Karpas-422 (cell line): ENCODE results near the gene PADI2. TPM values are rescaled to one million over a fixed set of nuclear protein-coding genes. Genes with fewer than 3 reads are reported as not detected.

Experiments
- DNase-seq: peaks from one replicate; pipeline ENCODE4 v3.0.0-alpha.2; 2015
- H2AFZ ChIP-seq: fragments of 200-600 bp; sonication (generic); 2 replicates; pipeline ENCODE4 v1.6.1; 2014; ENCODE audit warnings: antibody characterized with exemption, low read length, mixed read lengths
- H3K27ac ChIP-seq: fragments of 200-600 bp; sonication (generic); 2 replicates; pipeline ENCODE4 v1.5.1; 2014; ENCODE audit warnings: mild to moderate bottlenecking, low read length, moderate library complexity
- H3K27me3 ChIP-seq: fragments of 200-600 bp; sonication (generic); 2 replicates; pipeline ENCODE4 v1.6.1; 2014; ENCODE audit warnings: low read length, mixed read lengths
- H3K36me3 ChIP-seq: fragments of 200-600 bp; sonication (generic); 2 replicates; pipeline ENCODE4 v1.6.1; 2014; ENCODE audit warnings: low read length, mixed read lengths; ENCODE audit not compliant: insufficient read depth
- H3K4me1 ChIP-seq: fragments of 200-600 bp; sonication (generic); 2 replicates; pipeline ENCODE4 v1.6.1; 2014; ENCODE audit warnings: mild to moderate bottlenecking, low read length, mixed read lengths
- H3K4me2 ChIP-seq: fragments of 200-600 bp; sonication (generic); 2 replicates; pipeline ENCODE4 v1.6.1; 2014; ENCODE audit warnings: low read length, low read depth, mild to moderate bottlenecking; ENCODE audit not compliant: poor library complexity, severe bottlenecking
- H3K4me3 ChIP-seq: fragments of 200-600 bp; sonication (generic); 2 replicates; pipeline ENCODE4 v1.5.1; 2014; ENCODE audit warnings: mild to moderate bottlenecking, antibody characterized with exemption, low read length, mixed read lengths
- H3K79me2 ChIP-seq: fragments of 200-600 bp; sonication (generic); 2 replicates; pipeline ENCODE4 v1.6.1; 2014; ENCODE audit warnings: mild to moderate bottlenecking, low read length, mixed read lengths
- H3K9ac ChIP-seq: fragments of 200-600 bp; sonication (generic); 2 replicates; pipeline ENCODE4 v1.6.0; 2014; ENCODE audit warnings: low read length
- H3K9me2 ChIP-seq: fragments of 200-600 bp; sonication (generic), shearing (Covaris generic); replicated peaks from 2 replicates; pipeline ENCODE4 v1.6.0; 2014; ENCODE audit warnings: mild to moderate bottlenecking, low read length, moderate library complexity; ENCODE audit not compliant: insufficient read depth
- H3K9me3 ChIP-seq: fragments of 300-700, 200-600 bp; sonication (generic); 2 replicates; pipeline ENCODE4 v1.6.1; 2014; ENCODE audit warnings: low read length, mixed read lengths
- H4K20me1 ChIP-seq: fragments of 200-600 bp; sonication (generic); 2 replicates; pipeline ENCODE4 v1.6.1; 2014; ENCODE audit warnings: mild to moderate bottlenecking, antibody characterized with exemption, low read length, low read depth; ENCODE audit not compliant: insufficient read depth
- total RNA-seq: library from RNA; depleted of rRNA; stranded (reverse); fragments of >200 nt; shearing (Covaris generic); gene quantifications from 2 replicates; pipeline ENCODE4 v1.2.3, GENCODE V29; 2014; ENCODE audit warnings: low replicate concordance

PADI2 gene
- total RNA-seq, 1 experiment from 2014 or later: not detected

GRCh38 chr1:17061486-17061885 lies 57.8 kb downstream of the PADI2 start:
- Histone ChIP-seq H3K36me3 (no peaks in the 10 kb centered on the region), H3K9me2 (no peaks in the 10 kb centered on the region), H3K4me3 (no peak overlapping the region), H3K79me2 (no peaks in the 10 kb centered on the region), H3K4me2 (no peak overlapping the region), H3K27me3 (no peaks in the 10 kb centered on the region), H3K4me1 (peaks cover 11% of the 10 kb centered on the region), H3K9me3 (no peaks in the 10 kb centered on the region), H3K27ac (no peak overlapping the region), H2AFZ (no peak overlapping the region), H4K20me1 (no peaks in the 10 kb centered on the region), H3K9ac (no peak overlapping the region)
- no peak for DNase-seq

- H3K9me3 ChIP-seq: no peaks in the 10 kb centered on the region
- no peak overlapping the region for H3K27ac ChIP-seq
- H3K27me3 ChIP-seq: no peaks in the 10 kb centered on the region
- H3K4me1 ChIP-seq: peaks cover 11% of the 10 kb centered on the region
- no peaks in the 10 kb centered on the region for H3K9me2 ChIP-seq
- H4K20me1 ChIP-seq: no peaks in the 10 kb centered on the region
- H3K79me2 ChIP-seq: no peaks in the 10 kb centered on the region
- H3K4me3 ChIP-seq: peak overlapping the region; percentile 23; the same call in 1 of the 2 replicates
- H2AFZ ChIP-seq: peak overlapping the region; percentile 33; the same call in 1 of the 2 replicates
- peak overlapping the region; percentile 22; the same call in 1 of the 2 replicates for H3K9ac ChIP-seq
- H3K4me2 ChIP-seq: peak overlapping the region; percentile 53
- no peaks in the 10 kb centered on the region for H3K36me3 ChIP-seq
- peak; percentile 56 for DNase-seq
These were observed 58.9 kb downstream of the PADI2 start for GRCh38 chr1:17060306-17060749.

GRCh38 chr1:17059391-17060305 lies 59.6 kb downstream of the PADI2 start:
- Histone ChIP-seq H3K27me3 (no peaks in the 10 kb centered on the region), H3K4me2 (peak overlapping the region; percentile 53), H3K9me3 (no peaks in the 10 kb centered on the region), H3K27ac (no peak overlapping the region), H3K9ac (peak overlapping the region; percentile 22; the same call in 1 of the 2 replicates), H3K4me1 (peaks cover 11% of the 10 kb centered on the region), H4K20me1 (no peaks in the 10 kb centered on the region), H2AFZ (peak overlapping the region; percentile 33; the same call in 1 of the 2 replicates), H3K79me2 (no peaks in the 10 kb centered on the region), H3K4me3 (peak overlapping the region; percentile 23; the same call in 1 of the 2 replicates), H3K9me2 (no peaks in the 10 kb centered on the region), H3K36me3 (no peaks in the 10 kb centered on the region)
- DNase-seq: peak; percentile 87

- no peaks in the 10 kb centered on the region for H3K36me3 ChIP-seq
- peaks cover 23% of the 10 kb centered on the region for H3K79me2 ChIP-seq
- H3K27me3 ChIP-seq: no peaks in the 10 kb centered on the region
- DNase-seq: no peak
- H3K4me3 ChIP-seq: no peak overlapping the region
- H3K9me2 ChIP-seq: no peaks in the 10 kb centered on the region
- peaks cover 24% of the 10 kb centered on the region for H3K4me1 ChIP-seq
- no peaks in the 10 kb centered on the region for H3K9me3 ChIP-seq
- H3K4me2 ChIP-seq: no peak overlapping the region
- no peak overlapping the region for H3K9ac ChIP-seq
- no peak overlapping the region for H3K27ac ChIP-seq
- no peaks in the 10 kb centered on the region; the same call in 1 of the 2 replicates for H4K20me1 ChIP-seq
- no peak overlapping the region for H2AFZ ChIP-seq
These were observed 62.7 kb downstream of the PADI2 start for GRCh38 chr1:17056551-17056950.

GRCh38 chr1:17055801-17056200 lies 63.5 kb downstream of the PADI2 start:
- H3K4me1 ChIP-seq: peaks cover 24% of the 10 kb centered on the region
- no peak overlapping the region for H3K4me3 ChIP-seq
- H3K27ac ChIP-seq: no peak overlapping the region
- no peak for DNase-seq
- H3K9ac ChIP-seq: no peak overlapping the region
- no peaks in the 10 kb centered on the region for H3K9me3 ChIP-seq
- H3K9me2 ChIP-seq: no peaks in the 10 kb centered on the region
- peaks cover 30% of the 10 kb centered on the region for H3K79me2 ChIP-seq
- peaks cover 7% of the 10 kb centered on the region; the same call in 1 of the 2 replicates for H3K36me3 ChIP-seq
- H3K27me3 ChIP-seq: no peaks in the 10 kb centered on the region
- no peak overlapping the region for H3K4me2 ChIP-seq
- no peaks in the 10 kb centered on the region; the same call in 1 of the 2 replicates for H4K20me1 ChIP-seq
- no peak overlapping the region for H2AFZ ChIP-seq

- DNase-seq: peak; percentile 99
- H3K79me2 ChIP-seq: peaks cover 46% of the 10 kb centered on the region
- H3K4me1 ChIP-seq: peaks cover 13% of the 10 kb centered on the region
- H3K9me3 ChIP-seq: no peaks in the 10 kb centered on the region
- H3K27me3 ChIP-seq: no peaks in the 10 kb centered on the region
- H3K4me2 ChIP-seq: peak within 1 kb of the TSS; percentile 75
- peak within 1 kb of the TSS; percentile 12; the same call in 1 of the 2 replicates for H3K27ac ChIP-seq
- peaks cover 8% of the 10 kb centered on the region; the same call in 1 of the 2 replicates for H3K36me3 ChIP-seq
- peak within 1 kb of the TSS; percentile 77 for H3K4me3 ChIP-seq
- H3K9ac ChIP-seq: peak within 1 kb of the TSS; percentile 79
- H4K20me1 ChIP-seq: no peaks in the 10 kb centered on the region; the same call in 1 of the 2 replicates
- H2AFZ ChIP-seq: 0 out of 2 replicates have a peak within 1 kb of the TSS, but pooled peaks have one; percentile 13
- H3K9me2 ChIP-seq: no peaks in the 10 kb centered on the region
These were observed 65.4 kb downstream of the PADI2 start, which contains the start of gene SDHB for GRCh38 chr1:17053685-17054410. Gene SDHB (minus strand): TSS chr1:17054032. CDS start chr1:17054019, 13 bp downstream.

- peaks cover under 1% of the 10 kb centered on the region; the same call in 1 of the 2 replicates for H4K20me1 ChIP-seq
- peak overlapping the region; percentile 75 for H3K4me2 ChIP-seq
- H2AFZ ChIP-seq: no peak overlapping the region
- no peaks in the 10 kb centered on the region for H3K27me3 ChIP-seq
- H3K27ac ChIP-seq: peak overlapping the region; percentile 12; the same call in 1 of the 2 replicates
- peak overlapping the region; percentile 77 for H3K4me3 ChIP-seq
- DNase-seq: peak; percentile 51
- peaks cover 13% of the 10 kb centered on the region for H3K4me1 ChIP-seq
- no peaks in the 10 kb centered on the region for H3K9me3 ChIP-seq
- H3K9me2 ChIP-seq: no peaks in the 10 kb centered on the region
- peak overlapping the region; percentile 79 for H3K9ac ChIP-seq
- H3K79me2 ChIP-seq: peaks cover 49% of the 10 kb centered on the region
- peaks cover 8% of the 10 kb centered on the region; the same call in 1 of the 2 replicates for H3K36me3 ChIP-seq
These were observed 66.1 kb downstream of the PADI2 start for GRCh38 chr1:17053086-17053684.
